PC-9 (cell line): ENCODE measurements around the gene ALS2. TPM values are rescaled to one million over a fixed set of nuclear protein-coding genes. Genes with fewer than 3 reads are reported as not detected.

Experiments used
- BruUV-seq: library from RNA; stranded (reverse); fragments of 400-500 nt; replicated peaks from 2 replicates; lab custom pipeline; 2021; lab: Mats Ljungman, UMichigan
- CTCF ChIA-PET: fragments of 300-600 bp; sonication (Branson Sonifier 250); formaldehyde crosslinking; loops from one replicate; lab custom pipeline; 2022; ENCODE audit warnings: antibody characterized with exemption; lab: Charles Lee
- POLR2A ChIA-PET: fragments of 300-600 bp; sonication (Branson Sonifier 250); formaldehyde crosslinking; loops from one replicate; lab custom pipeline; 2022; ENCODE audit warnings: antibody characterized with exemption; ENCODE audit not compliant: unreplicated experiment; lab: Charles Lee
- DNase-seq, 2 experiments: peaks; one replicate each; pipeline versions ENCODE4 v3.0.0 to v3.0.0-alpha.2; 2015 to 2022; ENCODE audit warnings: mixed read lengths in 1 of 2
- H2AFZ ChIP-seq: fragments of 200-600 bp; sonication (generic); 2 replicates; pipeline ENCODE4 v1.8.1; 2017; ENCODE audit warnings: antibody characterized with exemption
- H3F3A ChIP-seq: fragments of 200-600 bp; sonication (generic); 2 replicates; pipeline ENCODE4 v1.8.1; 2017; ENCODE audit warnings: antibody characterized with exemption, mild to moderate bottlenecking, low read depth; ENCODE audit not compliant: insufficient read depth
- H3K27ac ChIP-seq: fragments of 200-600 bp; sonication (generic); 2 replicates; pipeline ENCODE4 v1.6.1; 2016; ENCODE audit warnings: mixed run types
- H3K27me3 ChIP-seq: fragments of 200-600 bp; sonication (generic); 2 replicates; pipeline ENCODE4 v1.6.1; 2016; ENCODE audit warnings: low read depth, mixed run types; ENCODE audit not compliant: insufficient read depth
- H3K36me3 ChIP-seq: fragments of 200-600 bp; sonication (generic); 2 replicates; pipeline ENCODE4 v1.6.1; 2016; ENCODE audit warnings: low read depth, mixed run types
- H3K4me1 ChIP-seq: fragments of 200-600 bp; sonication (generic); replicated peaks from 2 replicates; pipeline ENCODE4 v1.6.1; 2016; ENCODE audit warnings: mixed run types; ENCODE audit not compliant: insufficient read depth
- H3K4me2 ChIP-seq: fragments of 200-600 bp; sonication (generic); 2 replicates; pipeline ENCODE4 v1.6.1; 2017; ENCODE audit warnings: mixed run types
- H3K4me3 ChIP-seq: fragments of 200-600 bp; sonication (generic); 2 replicates; pipeline ENCODE4 v1.6.1; 2016; ENCODE audit warnings: mixed run types
- H3K79me2 ChIP-seq: fragments of 200-600 bp; sonication (generic); 2 replicates; pipeline ENCODE4 v1.6.1; 2017; ENCODE audit warnings: low read depth, mixed run types
- H3K9me2 ChIP-seq: fragments of 200-600 bp; sonication (generic); 2 replicates; pipeline ENCODE4 v1.8.1; 2017; ENCODE audit warnings: mild to moderate bottlenecking; ENCODE audit not compliant: insufficient read depth
- H3K9me3 ChIP-seq: fragments of 200-600 bp; sonication (generic); 2 replicates; pipeline ENCODE4 v1.8.1; 2016; ENCODE audit warnings: low read depth; ENCODE audit not compliant: insufficient read depth
- H4K20me1 ChIP-seq: fragments of 200-600 bp; sonication (generic); 2 replicates; pipeline ENCODE4 v1.8.1; 2017; ENCODE audit not compliant: insufficient read depth
- CTCF ChIP-seq: fragments of 200-600 bp; sonication (generic); conservative IDR thresholded peaks from 2 replicates; pipeline ENCODE4 v1.6.1; 2017; ENCODE audit warnings: mixed run types, antibody characterized with exemption, mild to moderate bottlenecking, moderate library complexity
- EZH2 ChIP-seq: fragments of 200-600 bp; sonication (generic); IDR thresholded peaks from 2 replicates; pipeline ENCODE4 v1.8.0; 2017; ENCODE audit warnings: antibody characterized with exemption, low read depth
- intact Hi-C: fragments of 100-400 bp; cut with micrococcal nuclease; formaldehyde crosslinking; loops from one replicate; pipeline ENCODE4 v1.10.0; 2022; ENCODE audit not compliant: unreplicated experiment
- total RNA-seq: library from RNA; stranded (reverse); gene quantifications from 2 replicates; pipeline ENCODE4 v1.2.3, GENCODE V29; 2021

Gene ALS2
- total RNA-seq, 1 experiment from 2014 or later = 27.6 TPM

GRCh38 chr2:201781557-201782051 lies 871 bp upstream of the ALS2 start:
- CTCF ChIA-PET = interaction anchor here (0.5 to 0.6 kb wide), 2 partner anchors 14 to 485 kb away, joined by 3 to 7 read pairs; no protein-coding TSS in a partner anchor

DNA sequence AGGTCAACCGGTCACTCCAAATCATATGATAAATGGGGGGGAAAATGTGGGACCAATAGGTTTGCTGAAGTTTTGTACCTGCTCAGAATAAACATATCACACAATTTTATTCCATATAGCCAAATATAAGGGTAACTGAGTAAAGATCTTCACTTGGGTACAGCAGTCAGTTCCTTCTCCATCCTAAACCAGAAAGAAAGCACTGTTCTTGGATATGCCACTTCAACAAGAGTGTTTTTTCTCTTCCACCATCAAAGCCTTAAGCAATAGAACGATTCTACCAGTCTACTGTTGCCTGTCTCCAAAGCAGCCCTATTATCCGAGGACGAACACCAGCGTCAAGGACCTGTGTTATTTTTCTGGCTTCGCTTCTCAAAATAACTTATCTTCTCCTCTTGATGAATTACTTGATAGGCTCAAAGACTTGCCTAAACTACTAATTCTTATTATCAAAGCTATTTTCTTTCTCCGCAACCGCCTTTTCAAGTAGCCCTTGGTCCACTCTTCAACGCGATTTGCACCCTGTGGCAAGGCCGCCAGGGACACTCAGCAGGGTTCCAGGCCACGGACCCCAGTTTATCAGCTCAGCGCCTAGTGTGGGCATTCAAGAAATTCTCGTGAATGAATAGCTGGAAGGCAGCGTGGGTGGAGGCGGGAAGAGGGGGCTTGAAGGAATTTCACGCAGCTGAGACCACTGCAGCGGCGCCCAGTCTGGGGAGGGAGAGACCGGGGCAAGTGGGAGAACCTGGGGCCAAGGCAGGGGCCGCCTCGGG lies 646 bp downstream of the ALS2 start:
- H3K4me1 ChIP-seq = peaks cover 35% of the 10 kb centered on the region
- no peaks in the 10 kb centered on the region for H3F3A ChIP-seq
- BruUV-seq = TSS peak; percentile 67
- H3K9me2 ChIP-seq = no peaks in the 10 kb centered on the region
- TF ChIP-seq EZH2 (no peak), CTCF (no peak)
- POLR2A ChIA-PET = interaction anchor here (0.6 to 1.3 kb wide), 5 partner anchors 18 to 1854 kb away, joined by 3 to 4 read pairs (median 4); no protein-coding TSS in a partner anchor
- intact Hi-C loops = loop anchor here (2.0 to 5.0 kb wide), 2 partner anchors 257 to 547 kb away; no protein-coding TSS in a partner anchor
- H2AFZ ChIP-seq = peak overlapping the region; percentile 98
- CTCF ChIA-PET = interaction anchor here (0.6 kb wide), 2 partner anchors 575 to 661 kb away, joined by 3 to 4 read pairs; no protein-coding TSS in a partner anchor
- H3K36me3 ChIP-seq = no peaks in the 10 kb centered on the region
- H3K79me2 ChIP-seq = peaks cover 54% of the 10 kb centered on the region
- peak overlapping the region; percentile 51 for H3K27ac ChIP-seq
- H3K9me3 ChIP-seq = no peaks in the 10 kb centered on the region
- H3K4me2 ChIP-seq = peak overlapping the region; percentile 94
- DNase-seq = no peak
- no peaks in the 10 kb centered on the region for H3K27me3 ChIP-seq
- 0 out of 2 replicates have a peak, but pooled peaks cover 4% of the 10 kb centered on the region for H4K20me1 ChIP-seq
- peak overlapping the region; percentile 80 for H3K4me3 ChIP-seq

More at GRCh38 chr2:201781557-201782051, 871 bp upstream of the ALS2 start:
- Histone ChIP-seq H3F3A (no peaks in the 10 kb centered on the region), H3K79me2 (peaks cover 39% of the 10 kb centered on the region), H3K4me3 (peak overlapping the region; percentile 80), H4K20me1 (0 out of 2 replicates have a peak, but pooled peaks cover 4% of the 10 kb centered on the region), H3K27me3 (no peaks in the 10 kb centered on the region), H3K9me2 (no peaks in the 10 kb centered on the region), H3K4me2 (peak overlapping the region; percentile 94), H3K27ac (peak overlapping the region; percentile 51), H3K36me3 (no peaks in the 10 kb centered on the region), H3K4me1 (peaks cover 33% of the 10 kb centered on the region), H2AFZ (peak overlapping the region; percentile 98), H3K9me3 (no peaks in the 10 kb centered on the region)
- DNase-seq = peak in 1 of 2 experiments; percentile 9
- no peak for TF ChIP-seq EZH2
- BruUV-seq = no TSS peak
- intact Hi-C loops = loop anchor here (2.0 to 5.0 kb wide), 2 partner anchors 256 to 549 kb away; no protein-coding TSS in a partner anchor
- POLR2A ChIA-PET = interaction anchor here (1.3 kb wide), 1 partner anchor 17 kb away, joined by 3 read pairs; no protein-coding TSS in a partner anchor

GRCh38 chr2:201777869-201778268 lies 2.9 kb downstream of the ALS2 start:
- Histone ChIP-seq H3K27me3 (no peaks in the 10 kb centered on the region), H3K9me3 (no peaks in the 10 kb centered on the region), H3F3A (no peaks in the 10 kb centered on the region), H3K9me2 (no peaks in the 10 kb centered on the region), H4K20me1 (0 out of 2 replicates have a peak, but pooled peaks cover 4% of the 10 kb centered on the region), H3K4me1 (peaks cover 43% of the 10 kb centered on the region), H3K79me2 (peaks cover 75% of the 10 kb centered on the region), H3K36me3 (no peaks in the 10 kb centered on the region), H3K27ac (no peak overlapping the region), H3K4me3 (peak overlapping the region; percentile 80; the same call in 1 of the 2 replicates), H3K4me2 (peak overlapping the region; percentile 94), H2AFZ (no peak overlapping the region)
- no peak for DNase-seq
- ChIA-PET CTCF (no interaction called here), POLR2A (interaction anchor here (0.7 kb wide), 1 partner anchor 949 kb away, joined by 11 read pairs; no protein-coding TSS in a partner anchor)
- TF ChIP-seq EZH2 (no peak), CTCF (no peak)
- intact Hi-C loops = no loop called here
- BruUV-seq = no TSS peak
